HepG2 (cell line): ENCODE measurements around the gene SLC25A22. TPM values are rescaled to one million over a fixed set of nuclear protein-coding genes. Genes with fewer than 3 reads are reported as not detected.

Source experiments
- FOXO1 ChIP-seq: sonication (generic); formaldehyde crosslinking; IDR thresholded peaks from 2 replicates; pipeline ENCODE4 v1.4.0; 2020; ENCODE audit warnings: missing genetic modification reagents
- GLI4 ChIP-seq: sonication (generic); formaldehyde crosslinking; IDR thresholded peaks from 2 replicates; pipeline ENCODE4 v1.5.1; 2020; ENCODE audit warnings: missing genetic modification reagents, mild to moderate bottlenecking, moderate library complexity, borderline replicate concordance
- HHEX ChIP-seq: IDR thresholded peaks from 2 replicates; pipeline ENCODE4 v1.6.1; 2016; ENCODE audit warnings: control low read depth
- HMG20B ChIP-seq: conservative IDR thresholded peaks from 2 replicates; pipeline ENCODE4 v1.6.1; 2016; ENCODE audit warnings: missing genetic modification reagents, missing compliant biosample characterization
- HOMEZ ChIP-seq: IDR thresholded peaks from 2 replicates; pipeline ENCODE4 v1.6.1; 2016; ENCODE audit warnings: low read depth
- MAFF ChIP-seq: IDR thresholded peaks from 2 replicates; pipeline ENCODE4 v1.6.1; 2011; ENCODE audit warnings: low read depth, low read length, improper control_type of control experiment
- NAIF1 ChIP-seq: sonication (generic); formaldehyde crosslinking; IDR thresholded peaks from 2 replicates; pipeline ENCODE4 v1.5.0; 2020; ENCODE audit warnings: mild to moderate bottlenecking, missing genetic modification reagents, borderline replicate concordance
- PCBP2 ChIP-seq: fragments of 200-400 bp; formaldehyde crosslinking; optimal IDR thresholded peaks from 2 replicates; pipeline ENCODE3; 2018; ENCODE audit warnings: low read length, low read depth; ENCODE audit not compliant: poor library complexity, severe bottlenecking
- PITX1 ChIP-seq: sonication (generic); formaldehyde crosslinking; IDR thresholded peaks from 2 replicates; pipeline ENCODE4 v1.5.1; 2020; ENCODE audit warnings: mild to moderate bottlenecking, missing genetic modification reagents
- POLR2AphosphoS2 ChIP-seq: IDR thresholded peaks from 2 replicates; pipeline ENCODE4 v1.6.1; 2011; ENCODE audit warnings: low read depth, low read length, improper control_type of control experiment
- PPARG ChIP-seq: conservative IDR thresholded peaks from 2 replicates; pipeline ENCODE4 v1.6.1; 2016; ENCODE audit warnings: missing biosample characterization, missing genetic modification reagents
- RAD51 ChIP-seq: fragments of 450-650 bp; IDR thresholded peaks from 2 replicates; pipeline ENCODE4 v1.6.1; 2016; ENCODE audit warnings: borderline replicate concordance
- RBM39 ChIP-seq: fragments of 200-400 bp; formaldehyde crosslinking; IDR thresholded peaks from one replicate; pipeline ENCODE4 v1.6.1; 2018; ENCODE audit warnings: antibody characterized with exemption, mild to moderate bottlenecking, low read depth, low read length; ENCODE audit not compliant: poor library complexity, severe bottlenecking
- SNAPC4 ChIP-seq: sonication (generic); formaldehyde crosslinking; IDR thresholded peaks from 2 replicates; pipeline ENCODE4 v1.4.0; 2020; ENCODE audit warnings: mild to moderate bottlenecking, missing genetic modification reagents
- TBX2 ChIP-seq: sonication (generic); formaldehyde crosslinking; IDR thresholded peaks from 2 replicates; pipeline ENCODE4 v1.5.0; 2020; ENCODE audit warnings: missing genetic modification reagents, mild to moderate bottlenecking, borderline replicate concordance
- ZBTB10 ChIP-seq: sonication (generic); formaldehyde crosslinking; IDR thresholded peaks from 2 replicates; pipeline ENCODE4 v1.4.0; 2020; ENCODE audit warnings: missing genetic modification reagents, borderline replicate concordance
- ZNF263 ChIP-seq: sonication (generic); formaldehyde crosslinking; IDR thresholded peaks from 2 replicates; pipeline ENCODE4 v1.4.0; 2020; ENCODE audit warnings: missing genetic modification reagents
- ZNF383 ChIP-seq: sonication (generic); formaldehyde crosslinking; IDR thresholded peaks from 2 replicates; pipeline ENCODE4 v1.4.0; 2020; ENCODE audit warnings: missing genetic modification reagents, mild to moderate bottlenecking, borderline replicate concordance
- ZNF543 ChIP-seq: sonication (generic); formaldehyde crosslinking; IDR thresholded peaks from 2 replicates; pipeline ENCODE4 v1.4.0; 2020; ENCODE audit warnings: mild to moderate bottlenecking, missing genetic modification reagents
- ZNF557 ChIP-seq: sonication (generic); formaldehyde crosslinking; IDR thresholded peaks from 2 replicates; pipeline ENCODE4 v1.4.0; 2020; ENCODE audit warnings: missing genetic modification reagents
- ZNF614 ChIP-seq: IDR thresholded peaks from 2 replicates; pipeline ENCODE4 v1.6.1; 2018; ENCODE audit warnings: missing biosample characterization, missing genetic modification reagents, inconsistent platforms, borderline replicate concordance
- polyA plus RNA-seq, 8 experiments: library from polyadenylated mRNA; depleted of rRNA in 3 of 8; stranded (reverse) in 7 of 8; unstranded in 1 of 8; fragments of >200 nt; fragmentation: Illumina TruSeq in 4 of 8; extraction: Trizol in 4 of 8; gene quantifications; 2 replicates each; pipeline versions ENCODE4 v1.2.1 to v1.2.3, GENCODE V29; 2011 to 2016; ENCODE audit warnings: low read depth in 4 of 8, missing spikeins in 1 of 8, mixed read lengths in 1 of 8; ENCODE audit not compliant: insufficient read depth in 1 of 8
- total RNA-seq, 5 experiments: library from RNA; depleted of rRNA; stranded (reverse); fragments of >200 nt; fragmentation: Illumina TruSeq; extraction: Trizol; gene quantifications; 2 replicates each; pipeline ENCODE4 v1.2.3, GENCODE V29; 2016; ENCODE audit warnings: low read depth in 1 of 5

SLC25A22 gene
- total and polyA plus RNA-seq, 2 of the 13 experiments (the other 11 are each of a cell fraction or from before 2014, with no cell fraction given): 12.4 to 19.2 TPM

GRCh38 chr11:819129-819931, 21.2 kb upstream of the SLC25A22 start (continued):
- TF ChIP-seq ZNF383 (CRISPR knock-in tag) (0 out of 2 replicates have a peak, but pooled peaks have one; percentile 76), ZBTB10 (CRISPR knock-in tag) (no peak), ZNF557 (no peak), TBX2 (CRISPR knock-in tag) (0 out of 2 replicates have a peak, but pooled peaks have one; percentile 43), RAD51 (no peak), ZNF614 (CRISPR knock-in tag) (no peak), HOMEZ (CRISPR knock-in tag) (no peak), PCBP2 (no peak), GLI4 (CRISPR knock-in tag) (no peak), HMG20B (CRISPR knock-in tag) (no peak), FOXO1 (CRISPR knock-in tag) (no peak; the same call in 1 of the 2 replicates), ZNF543 (CRISPR knock-in tag) (no peak; the same call in 1 of the 2 replicates), RBM39 (no peak), ZNF263 (CRISPR knock-in tag) (no peak), SNAPC4 (CRISPR knock-in tag) (no peak), MAFF (no peak), PPARG (no peak), HHEX (CRISPR knock-in tag) (no peak), POLR2AphosphoS2 (no peak), NAIF1 (CRISPR knock-in tag) (no peak), PITX1 (no peak)
